HG02938 (cell line): ENCODE data around the gene CDH13.

Experiments used
- ATAC-seq: cut with Tn5 transposase; IDR thresholded peaks from one replicate; pipeline ENCODE4 v1.9.1; 2021; ENCODE audit warnings: mild to moderate bottlenecking, moderate library complexity; ENCODE audit not compliant: unreplicated experiment

The CDH13 gene

DNA sequence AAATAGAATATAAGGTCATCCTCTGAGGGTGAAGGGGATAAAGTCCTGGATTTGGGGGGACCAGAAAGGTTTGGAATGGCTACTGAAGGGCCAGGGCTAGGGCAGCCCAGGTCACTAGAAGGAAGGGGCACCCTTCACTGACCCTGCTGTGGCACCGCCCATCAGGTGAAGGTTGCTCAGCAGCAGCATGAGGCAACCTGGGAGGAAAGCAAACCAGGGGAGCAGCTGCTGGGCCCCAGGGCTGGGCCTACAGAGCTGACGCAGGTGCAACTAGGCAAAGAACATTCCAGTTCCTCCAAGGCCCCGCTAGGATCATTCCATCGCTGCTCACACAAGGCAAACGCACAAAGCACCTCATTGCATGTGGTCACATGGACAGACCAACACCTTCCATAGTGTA lies 1177.6 kb downstream of the CDH13 start:
- no peak for ATAC-seq

DNA sequence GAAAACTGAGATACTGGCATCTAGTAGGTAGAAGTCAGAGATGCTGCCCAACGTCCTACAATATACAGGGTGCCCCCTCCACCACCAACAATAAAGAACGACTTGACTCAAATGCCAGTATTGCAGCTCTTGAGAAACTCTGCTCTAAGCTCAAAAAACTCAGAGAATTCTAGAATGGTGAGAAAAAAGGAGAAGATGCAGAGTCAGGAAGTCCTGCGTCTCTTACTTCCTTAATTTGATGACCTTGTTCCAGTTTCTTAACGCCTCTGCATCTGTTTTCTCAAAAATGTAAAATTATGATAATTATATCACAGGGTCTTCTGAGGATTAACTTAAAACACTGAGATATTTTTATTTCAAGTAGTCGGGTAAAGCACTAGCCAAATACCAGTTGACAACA lies 1179.3 kb downstream of the CDH13 start:
- ATAC-seq, result no peak

GRCh38 chr16:83806731-83807130 lies 1180.0 kb downstream of the CDH13 start:
- no peak for ATAC-seq

- no peak for ATAC-seq
Measured at GRCh38 chr16:83807327-83807709, 1180.5 kb downstream of the CDH13 start.

- ATAC-seq, result peak; percentile 94
Measured at GRCh38 chr16:83807710-83808572, 1181.2 kb downstream of the CDH13 start, which contains the start of gene HSBP1. Gene HSBP1 (plus strand): TSS chr16:83807978. CDS start chr16:83808077, 99 bp downstream.

- no peak for ATAC-seq
Measured at GRCh38 chr16:83808573-83809014, 1181.8 kb downstream of the CDH13 start.

DNA sequence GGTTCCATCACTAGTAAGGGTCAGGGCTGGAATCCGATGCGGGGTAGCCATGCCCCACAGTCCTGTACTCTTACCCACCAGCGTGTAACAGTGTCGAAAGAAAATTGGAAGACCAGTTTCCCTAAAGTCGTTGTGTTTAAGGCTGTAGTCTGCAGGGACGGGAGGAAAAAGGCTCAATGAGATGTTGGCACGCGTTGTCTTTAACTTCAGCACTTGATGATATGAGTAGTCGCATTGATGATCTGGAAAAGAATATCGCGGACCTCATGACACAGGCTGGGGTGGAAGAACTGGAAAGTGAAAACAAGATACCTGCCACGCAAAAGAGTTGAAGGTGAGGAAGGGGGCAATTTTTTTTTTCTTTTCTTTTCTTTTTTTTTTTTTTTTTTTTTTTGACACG lies 1182.3 kb downstream of the CDH13 start:
- no peak for ATAC-seq

DNA sequence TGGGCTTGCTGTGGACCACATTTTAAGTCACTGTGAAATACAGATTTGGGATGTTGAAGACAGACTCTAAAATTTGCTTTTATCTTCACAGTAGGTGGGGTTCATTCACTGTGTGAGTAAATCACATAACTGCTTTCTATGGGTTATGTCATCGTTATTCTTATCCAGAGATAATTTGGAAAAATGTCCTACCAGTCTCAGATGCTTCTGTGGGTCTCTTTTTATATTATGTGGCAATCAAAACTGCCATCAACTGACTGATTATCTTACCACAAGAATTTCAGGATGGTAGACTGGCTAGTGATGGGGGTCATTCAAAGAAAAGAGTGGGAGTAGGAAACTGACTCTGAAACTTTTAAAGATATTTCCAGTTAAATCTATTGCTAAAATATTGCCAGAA lies 1184.1 kb downstream of the CDH13 start:
- ATAC-seq, result no peak

- ATAC-seq, result no peak
Measured at GRCh38 chr16:83813823-83814658, 1187.3 kb downstream of the CDH13 start.

GRCh38 chr16:83814659-83814985 lies 1187.9 kb downstream of the CDH13 start:
- ATAC-seq, result no peak

- ATAC-seq, result no peak
Measured at GRCh38 chr16:83817022-83817421, 1190.3 kb downstream of the CDH13 start.

GRCh38 chr16:83818276-83818675 lies 1191.5 kb downstream of the CDH13 start:
- ATAC-seq, result no peak

GRCh38 chr16:83819361-83819760 lies 1192.6 kb downstream of the CDH13 start:
- no peak for ATAC-seq

DNA sequence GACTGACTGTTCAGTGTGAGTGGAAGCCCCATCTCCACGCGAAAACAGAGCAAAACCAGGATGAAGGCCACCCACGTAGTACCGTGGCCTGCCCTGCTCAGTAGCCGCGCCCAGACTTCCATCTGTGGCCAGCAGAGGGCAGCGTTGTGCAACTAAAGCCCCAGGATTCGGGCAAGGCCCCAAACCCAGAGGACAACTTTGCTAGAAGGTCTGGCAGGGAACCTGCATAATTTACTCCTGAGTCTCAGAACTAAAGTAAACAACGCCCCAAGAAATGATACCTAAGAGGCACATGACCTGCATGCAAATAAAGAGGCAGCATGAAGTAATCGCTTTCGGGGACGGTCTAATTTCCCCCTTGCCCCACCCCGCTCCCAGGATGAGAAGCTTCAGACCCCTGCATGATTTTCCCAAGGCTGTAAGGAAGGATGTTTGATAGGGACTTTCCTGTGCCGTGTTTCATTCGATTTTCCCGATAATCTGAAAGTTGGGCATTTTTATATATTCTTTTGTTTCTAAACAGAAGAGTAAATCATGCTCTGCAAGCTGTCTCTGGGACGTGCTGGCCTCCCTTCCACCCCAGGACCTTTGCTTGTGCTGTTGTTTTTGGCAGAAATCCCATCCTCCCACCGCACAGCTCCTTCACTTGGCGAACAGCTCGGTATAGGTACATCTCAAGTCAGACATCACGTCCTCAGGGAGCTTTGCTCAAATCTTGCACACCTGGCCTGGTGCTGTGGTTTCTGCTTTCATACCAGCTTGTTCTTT lies 1199.6 kb downstream of the CDH13 start:
- ATAC-seq, result peak; percentile 91

DNA sequence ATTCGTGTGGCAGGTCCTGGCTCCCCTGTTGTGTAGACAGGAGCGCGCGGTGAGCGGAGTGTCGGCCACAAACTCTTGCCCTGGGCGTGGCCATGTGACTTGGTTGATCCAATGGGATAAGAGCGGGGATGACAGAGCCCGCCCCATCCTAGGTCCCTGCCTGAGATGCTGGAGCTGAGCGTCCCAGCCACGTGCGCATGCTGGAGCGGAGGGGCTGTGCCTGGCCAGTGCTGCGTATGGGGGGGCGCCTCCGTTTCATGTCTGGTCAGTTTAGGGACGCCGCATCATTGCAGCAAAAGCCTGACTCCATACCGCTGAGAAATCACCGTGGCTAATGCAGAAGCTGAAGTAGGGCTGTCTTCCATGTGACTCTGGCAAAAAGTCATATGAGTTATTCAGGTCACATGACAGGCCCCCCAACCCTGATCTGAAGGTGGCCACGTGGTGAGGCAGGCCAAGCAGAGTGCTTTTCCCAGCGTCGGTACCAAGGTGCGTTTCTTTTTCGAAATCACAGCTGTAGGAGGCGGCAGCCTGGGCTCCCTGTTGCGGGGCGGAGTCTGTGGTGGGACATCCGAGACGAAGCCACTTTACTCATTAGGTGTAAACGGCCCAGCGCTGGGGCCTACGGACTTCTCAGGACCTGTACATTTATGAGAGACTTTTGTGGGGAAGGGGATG lies 1203.5 kb downstream of the CDH13 start:
- no peak for ATAC-seq

DNA sequence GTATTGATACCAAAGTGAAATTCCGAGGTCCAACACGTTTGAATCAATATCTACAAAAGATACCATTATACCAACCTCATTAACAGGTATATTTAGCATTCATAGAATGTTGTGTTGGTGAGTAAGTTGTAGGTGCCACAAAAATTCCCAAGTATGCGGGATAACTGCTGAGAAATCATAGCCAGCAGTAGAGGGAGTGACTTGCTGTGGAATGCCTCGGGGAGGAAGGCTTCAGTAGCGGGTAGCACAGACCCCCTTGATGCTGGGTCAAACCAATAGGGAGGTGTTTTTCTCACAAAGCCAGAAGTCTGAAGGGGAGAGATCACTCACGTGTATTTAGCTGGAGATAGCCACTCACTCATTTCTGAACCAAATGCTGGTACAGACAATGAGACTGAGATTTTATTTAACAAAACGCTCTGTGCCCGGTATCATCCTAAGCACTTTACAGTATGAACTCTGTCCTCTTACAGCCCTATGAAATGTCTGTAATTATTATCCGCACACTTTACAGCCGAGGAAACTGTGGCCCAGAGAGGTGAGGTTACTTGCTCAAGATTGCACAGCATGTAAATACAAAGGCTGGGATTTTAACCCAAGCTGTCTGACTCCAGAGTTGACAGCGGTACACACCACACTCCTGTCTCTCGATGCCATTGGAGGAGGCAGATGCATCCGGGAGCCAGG lies 1204.1 kb downstream of the CDH13 start:
- ATAC-seq, result no peak

GRCh38 chr16:83831456-83831987 lies 1204.8 kb downstream of the CDH13 start:
- ATAC-seq, result no peak

DNA sequence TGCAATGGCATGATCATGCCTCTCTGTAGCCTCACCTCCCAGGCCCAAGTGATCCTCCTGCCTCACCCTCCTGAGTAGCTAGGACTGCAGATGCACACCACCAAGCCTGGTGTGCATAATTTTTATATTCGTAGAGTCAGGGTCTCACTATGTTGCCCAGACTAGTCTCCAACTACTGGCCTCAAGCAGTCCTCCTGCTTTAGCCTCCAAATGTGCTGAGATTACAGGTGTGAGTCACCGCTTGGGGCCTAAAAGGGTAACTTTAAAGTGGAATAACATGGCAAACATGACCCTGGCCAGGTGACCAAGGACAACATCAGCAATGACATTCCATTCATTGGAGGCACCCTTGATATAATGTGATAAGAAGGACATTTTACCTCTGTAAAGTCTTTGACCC lies 1207.2 kb downstream of the CDH13 start:
- ATAC-seq, result no peak

DNA sequence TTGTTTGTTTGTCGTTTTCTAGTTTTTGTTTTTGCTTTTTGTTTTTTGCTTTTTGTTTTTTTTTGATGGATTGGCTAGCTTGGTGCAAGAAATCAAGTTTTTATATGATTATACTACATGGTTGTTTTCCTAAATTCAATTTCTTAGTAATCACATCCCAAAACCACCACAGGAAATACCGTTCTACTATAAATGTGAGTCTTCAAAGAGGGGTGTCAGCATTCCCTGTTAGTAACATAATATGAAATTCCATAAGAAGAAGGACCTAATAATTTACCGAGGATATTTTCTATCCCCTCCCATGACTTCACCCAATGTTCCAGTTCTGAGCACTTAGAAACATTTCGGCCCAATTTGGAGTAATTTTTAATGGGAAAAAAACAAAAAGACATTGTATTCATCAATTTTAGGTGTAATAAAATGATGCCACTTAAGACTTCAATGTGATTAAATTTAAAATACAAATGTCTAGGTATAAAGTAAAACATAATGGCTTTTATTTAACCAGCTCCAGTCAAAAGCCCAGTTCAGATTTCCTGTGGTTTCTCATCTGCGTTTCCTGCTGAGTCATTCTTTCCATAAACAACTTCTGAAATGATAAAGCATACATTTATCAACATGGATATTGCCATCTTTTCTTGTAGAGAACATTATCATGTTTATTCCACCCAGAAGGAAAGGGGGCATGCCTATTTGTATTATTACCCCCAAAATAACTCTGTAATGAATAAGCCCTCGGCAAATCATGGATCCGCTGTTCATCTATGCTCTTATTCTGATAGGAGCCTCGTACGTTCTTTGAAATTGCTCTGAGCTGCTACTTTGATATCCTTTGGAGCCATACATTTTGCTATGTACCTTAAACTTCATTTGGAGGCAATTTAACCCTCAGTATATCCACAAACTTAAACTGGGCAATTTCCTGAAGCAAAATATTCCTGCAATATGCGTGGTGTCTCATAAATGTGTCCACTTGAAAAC lies 1209.1 kb downstream of the CDH13 start:
- no peak for ATAC-seq
